Measurements from ENCODE around the gene MYLK. TPM values are rescaled to one million over a fixed set of nuclear protein-coding genes. Genes with fewer than 3 reads are reported as not detected.

Gene MYLK
- polyA plus RNA-seq, 1 donor (not counting 4 experiments of a cell fraction or from before 2014, with no cell fraction given) = 7.8 TPM

- no peaks in the 10 kb centered on the region for H3K4me1 ChIP-seq (ENCODE audit: control insufficient read depth, extremely low read depth, insufficient read depth, low read length)
- H2AFZ ChIP-seq (ENCODE audit: control insufficient read depth, low read length) = no peak overlapping the region
- dilution Hi-C loops (cut with MboI; ENCODE audit: extremely low pct_ligation_motif_present, low sequenced_read_pairs) = no loop called here
- no peaks in the 10 kb centered on the region for H4K20me1 ChIP-seq (ENCODE audit: control insufficient read depth, extremely low read depth, insufficient read depth, low read length)
- H3K4me2 ChIP-seq (ENCODE audit: control insufficient read depth, extremely low read depth, insufficient read depth, low read depth, low read length) = no peak overlapping the region
- H3K27ac ChIP-seq (ENCODE audit: control insufficient read depth, insufficient read depth, low read length) = no peak overlapping the region
- FAIRE-seq (no peak), DNase-seq (ENCODE audit: low read depth, low spot score) (no peak)
- H3K27me3 ChIP-seq (ENCODE audit: control insufficient read depth, extremely low read depth, insufficient read depth, low read length) = peaks cover 30% of the 10 kb centered on the region
- H3K4me3 ChIP-seq (ENCODE audit: control insufficient read depth in 2 of 3, extremely low read depth in 1 of 3, insufficient read depth in 2 of 3, low read depth in 1 of 3, low read length in 3 of 3) = no peak overlapping the region
- no peaks in the 10 kb centered on the region for H3K9me3 ChIP-seq (ENCODE audit: control insufficient read depth, low read depth, low read length)
- H3K9ac ChIP-seq (ENCODE audit: control insufficient read depth, extremely low read depth, insufficient read depth, low read length) = no peak overlapping the region
- H3K9me1 ChIP-seq (ENCODE audit: control insufficient read depth, extremely low read depth, insufficient read depth, low read length) = no peaks in the 10 kb centered on the region
- H3K79me2 ChIP-seq (ENCODE audit: control insufficient read depth, insufficient read depth, low read length) = no peaks in the 10 kb centered on the region
- no peaks in the 10 kb centered on the region for H3K36me3 ChIP-seq (ENCODE audit: control insufficient read depth in 2 of 2, extremely low read depth in 1 of 2, insufficient read depth in 2 of 2, low read length in 2 of 2)
- TF ChIP-seq EZH2 (IDR thresholded peaks at IDR 0.05; ENCODE audit: low read length) = no peak
- TF ChIP-seq, protein P1, sequence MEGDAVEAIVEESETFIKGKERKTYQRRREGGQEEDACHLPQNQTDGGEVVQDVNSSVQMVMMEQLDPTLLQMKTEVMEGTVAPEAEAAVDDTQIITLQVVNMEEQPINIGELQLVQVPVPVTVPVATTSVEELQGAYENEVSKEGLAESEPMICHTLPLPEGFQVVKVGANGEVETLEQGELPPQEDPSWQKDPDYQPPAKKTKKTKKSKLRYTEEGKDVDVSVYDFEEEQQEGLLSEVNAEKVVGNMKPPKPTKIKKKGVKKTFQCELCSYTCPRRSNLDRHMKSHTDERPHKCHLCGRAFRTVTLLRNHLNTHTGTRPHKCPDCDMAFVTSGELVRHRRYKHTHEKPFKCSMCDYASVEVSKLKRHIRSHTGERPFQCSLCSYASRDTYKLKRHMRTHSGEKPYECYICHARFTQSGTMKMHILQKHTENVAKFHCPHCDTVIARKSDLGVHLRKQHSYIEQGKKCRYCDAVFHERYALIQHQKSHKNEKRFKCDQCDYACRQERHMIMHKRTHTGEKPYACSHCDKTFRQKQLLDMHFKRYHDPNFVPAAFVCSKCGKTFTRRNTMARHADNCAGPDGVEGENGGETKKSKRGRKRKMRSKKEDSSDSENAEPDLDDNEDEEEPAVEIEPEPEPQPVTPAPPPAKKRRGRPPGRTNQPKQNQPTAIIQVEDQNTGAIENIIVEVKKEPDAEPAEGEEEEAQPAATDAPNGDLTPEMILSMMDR (optimal IDR thresholded peaks at IDR 0.05 in 1 of 3, IDR thresholded peaks at IDR 0.05 in 1 of 3, conservative IDR thresholded peaks at IDR 0.05 in 1 of 3; ENCODE audit: extremely low read depth in 1 of 3, insufficient read depth in 2 of 3, low read length in 3 of 3) = no peak
These were observed 194.3 kb downstream of the MYLK start for GRCh38 chr3:123689831-123690230.

GRCh38 chr3:123688241-123688747 lies 195.8 kb downstream of the MYLK start:
- Histone ChIP-seq H3K27me3 (ENCODE audit: control insufficient read depth, extremely low read depth, insufficient read depth, low read length) (peaks cover 21% of the 10 kb centered on the region), H2AFZ (ENCODE audit: control insufficient read depth, low read length) (no peak overlapping the region), H3K27ac (ENCODE audit: control insufficient read depth, insufficient read depth, low read length) (no peak overlapping the region), H3K36me3 (ENCODE audit: control insufficient read depth in 2 of 2, extremely low read depth in 1 of 2, insufficient read depth in 2 of 2, low read length in 2 of 2) (no peaks in the 10 kb centered on the region), H3K9me1 (ENCODE audit: control insufficient read depth, extremely low read depth, insufficient read depth, low read length) (no peaks in the 10 kb centered on the region), H4K20me1 (ENCODE audit: control insufficient read depth, extremely low read depth, insufficient read depth, low read length) (no peaks in the 10 kb centered on the region), H3K9me3 (ENCODE audit: control insufficient read depth, low read depth, low read length) (no peaks in the 10 kb centered on the region), H3K4me2 (ENCODE audit: control insufficient read depth, extremely low read depth, insufficient read depth, low read depth, low read length) (no peak overlapping the region), H3K79me2 (ENCODE audit: control insufficient read depth, insufficient read depth, low read length) (no peaks in the 10 kb centered on the region), H3K4me1 (ENCODE audit: control insufficient read depth, extremely low read depth, insufficient read depth, low read length) (no peaks in the 10 kb centered on the region), H3K9ac (ENCODE audit: control insufficient read depth, extremely low read depth, insufficient read depth, low read length) (no peak overlapping the region), H3K4me3 (ENCODE audit: control insufficient read depth in 2 of 3, extremely low read depth in 1 of 3, insufficient read depth in 2 of 3, low read depth in 1 of 3, low read length in 3 of 3) (no peak overlapping the region)
- no peak for DNase-seq (ENCODE audit: low read depth, low spot score)
- no peak for TF ChIP-seq EZH2 (IDR thresholded peaks at IDR 0.05; ENCODE audit: low read length)
- TF ChIP-seq, protein P1 (optimal IDR thresholded peaks at IDR 0.05 in 1 of 3, IDR thresholded peaks at IDR 0.05 in 1 of 3, conservative IDR thresholded peaks at IDR 0.05 in 1 of 3; ENCODE audit: extremely low read depth in 1 of 3, insufficient read depth in 2 of 3, low read length in 3 of 3) = no peak
- dilution Hi-C loops (cut with MboI; ENCODE audit: extremely low pct_ligation_motif_present, low sequenced_read_pairs) = no loop called here
- FAIRE-seq = no peak

Data from keratinocyte (primary cell).